ENCODE data around the gene GRIK3.

The GRIK3 gene

DNA sequence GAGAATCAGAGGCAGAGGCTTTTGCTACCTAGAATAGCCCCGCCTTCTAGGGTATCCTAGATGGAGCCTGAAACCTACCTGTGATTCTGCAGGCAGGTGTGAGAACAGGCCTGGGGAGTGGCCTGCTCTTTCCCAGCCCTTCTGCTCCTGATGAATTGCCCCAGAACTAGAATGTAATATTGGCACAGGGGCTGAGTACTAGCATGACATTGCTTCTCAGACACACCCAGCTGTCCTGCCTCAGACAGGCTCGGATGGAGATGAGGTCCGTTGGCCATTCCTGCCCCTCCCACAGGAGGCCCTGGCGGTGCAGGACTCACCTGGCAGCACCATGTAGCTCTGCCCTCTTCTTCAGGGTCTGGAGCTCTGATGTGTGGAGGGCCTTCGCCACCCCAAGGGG lies 237.6 kb downstream of the GRIK3 start:
- no peak for DNase-seq (ENCODE audit: extremely low spot score)
- ChIA-PET CTCF (no interaction called here), POLR2A (no interaction called here)
- TF ChIP-seq SP1 (IDR thresholded peaks at IDR 0.05) (no peak), BHLHE40 (IDR thresholded peaks at IDR 0.05; ENCODE audit: borderline replicate concordance) (no peak), ARNT (IDR thresholded peaks at IDR 0.05) (no peak), NFRKB (IDR thresholded peaks at IDR 0.05) (no peak), HDGF (IDR thresholded peaks at IDR 0.05; ENCODE audit: borderline replicate concordance) (no peak), FOXA1 (IDR thresholded peaks at IDR 0.05) (no peak), ELF4 (IDR thresholded peaks at IDR 0.05) (no peak), FOXK2 (IDR thresholded peaks at IDR 0.05) (no peak), FOXM1 (IDR thresholded peaks at IDR 0.05; ENCODE audit: borderline replicate concordance) (no peak), TARDBP (IDR thresholded peaks at IDR 0.05) (no peak), CTBP1 (IDR thresholded peaks at IDR 0.05; ENCODE audit: borderline replicate concordance) (no peak), SUZ12 (IDR thresholded peaks at IDR 0.05) (no peak), ZNF384 (IDR thresholded peaks at IDR 0.05) (no peak), L3MBTL2 (conservative IDR thresholded peaks at IDR 0.05) (no peak), LEF1 (IDR thresholded peaks at IDR 0.05; ENCODE audit: borderline replicate concordance) (no peak)
- TF ChIP-seq, protein P1, sequence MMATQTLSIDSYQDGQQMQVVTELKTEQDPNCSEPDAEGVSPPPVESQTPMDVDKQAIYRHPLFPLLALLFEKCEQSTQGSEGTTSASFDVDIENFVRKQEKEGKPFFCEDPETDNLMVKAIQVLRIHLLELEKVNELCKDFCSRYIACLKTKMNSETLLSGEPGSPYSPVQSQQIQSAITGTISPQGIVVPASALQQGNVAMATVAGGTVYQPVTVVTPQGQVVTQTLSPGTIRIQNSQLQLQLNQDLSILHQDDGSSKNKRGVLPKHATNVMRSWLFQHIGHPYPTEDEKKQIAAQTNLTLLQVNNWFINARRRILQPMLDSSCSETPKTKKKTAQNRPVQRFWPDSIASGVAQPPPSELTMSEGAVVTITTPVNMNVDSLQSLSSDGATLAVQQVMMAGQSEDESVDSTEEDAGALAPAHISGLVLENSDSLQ (IDR thresholded peaks at IDR 0.05), result no peak

DNA sequence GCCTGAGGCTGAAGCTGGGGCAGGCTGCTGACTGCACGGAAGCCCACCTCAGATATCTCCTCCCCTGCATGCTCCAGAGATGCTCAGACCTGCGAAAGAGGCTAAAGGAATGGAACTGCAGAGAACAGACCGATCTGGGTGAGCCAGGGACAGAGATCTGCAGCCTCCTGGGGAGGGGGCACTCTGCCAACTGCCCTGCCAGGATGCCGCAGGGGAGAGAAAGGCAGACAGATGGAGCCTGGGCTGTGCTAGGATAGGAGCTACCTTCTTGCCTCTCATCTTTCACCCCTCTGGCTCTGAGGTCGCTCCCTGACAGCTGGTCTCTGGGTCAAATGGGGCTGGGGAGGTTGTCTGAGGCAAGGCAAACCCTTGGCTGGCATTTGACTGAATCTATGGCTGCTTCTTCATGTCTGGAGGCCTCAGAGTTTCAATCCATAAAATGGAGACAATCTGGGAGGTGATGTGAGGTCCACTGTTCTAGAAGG lies 238.2 kb downstream of the GRIK3 start:
- TF ChIP-seq LEF1 (IDR thresholded peaks at IDR 0.05; ENCODE audit: borderline replicate concordance) (no peak), SP1 (IDR thresholded peaks at IDR 0.05) (no peak), L3MBTL2 (conservative IDR thresholded peaks at IDR 0.05) (no peak), CTBP1 (IDR thresholded peaks at IDR 0.05; ENCODE audit: borderline replicate concordance) (no peak)
- DNase-seq (ENCODE audit: extremely low spot score), result no peak
- ChIA-PET POLR2A (no interaction called here), CTCF (no interaction called here)

DNA sequence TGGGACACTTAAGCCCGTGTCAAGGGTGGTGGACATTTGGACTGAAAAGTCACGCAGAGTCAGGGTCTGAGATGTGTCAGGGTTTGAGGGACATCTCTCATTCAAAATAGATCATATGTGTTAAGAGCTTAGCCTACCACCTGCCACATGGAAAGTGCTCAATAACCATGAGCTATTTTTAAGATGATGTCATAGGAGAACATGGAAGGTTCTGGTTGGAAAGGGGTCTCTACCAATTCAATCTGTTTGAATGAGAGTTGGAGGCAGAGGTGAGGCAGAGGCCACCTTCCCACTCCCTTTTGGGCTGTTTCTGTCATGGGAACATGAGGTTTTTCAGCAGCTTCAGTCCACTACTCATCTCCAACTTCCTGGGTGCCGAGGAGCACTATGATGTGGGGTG lies 239.9 kb downstream of the GRIK3 start:
- DNase-seq (ENCODE audit: extremely low spot score), result no peak
- CTCF ChIA-PET, result no interaction called here
- POLR2A ChIA-PET, result no interaction called here
- TF ChIP-seq, protein P1 (IDR thresholded peaks at IDR 0.05), result no peak
- TF ChIP-seq NFRKB (IDR thresholded peaks at IDR 0.05) (no peak), TARDBP (IDR thresholded peaks at IDR 0.05) (no peak), LEF1 (IDR thresholded peaks at IDR 0.05; ENCODE audit: borderline replicate concordance) (no peak)

DNA sequence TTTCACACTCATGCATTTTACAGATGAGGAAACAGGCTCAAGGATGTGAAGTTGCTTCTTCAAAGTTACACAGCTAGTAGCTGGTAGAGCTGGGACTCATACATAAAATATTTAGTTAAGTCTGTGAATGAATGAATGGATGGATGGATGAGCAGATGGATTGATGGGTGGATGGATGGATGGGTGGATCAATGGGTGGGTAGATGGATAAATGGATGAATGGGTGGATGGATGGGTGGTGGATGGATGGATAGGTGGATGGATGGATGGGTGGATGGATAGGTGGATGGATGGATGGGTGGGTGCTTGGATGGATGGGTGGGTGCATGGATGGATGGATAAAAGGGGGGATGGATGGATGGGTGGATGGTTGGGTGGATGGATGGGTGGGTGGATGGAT lies 240.9 kb downstream of the GRIK3 start:
- POLR2A ChIA-PET, result no interaction called here
- CTCF ChIA-PET, result no interaction called here
- TF ChIP-seq ELF4 (IDR thresholded peaks at IDR 0.05) (no peak), L3MBTL2 (conservative IDR thresholded peaks at IDR 0.05) (no peak), FOXA1 (IDR thresholded peaks at IDR 0.05) (no peak), HDGF (IDR thresholded peaks at IDR 0.05; ENCODE audit: borderline replicate concordance) (no peak), LEF1 (IDR thresholded peaks at IDR 0.05; ENCODE audit: borderline replicate concordance) (no peak), SP1 (IDR thresholded peaks at IDR 0.05) (no peak), TARDBP (IDR thresholded peaks at IDR 0.05) (no peak), BHLHE40 (IDR thresholded peaks at IDR 0.05; ENCODE audit: borderline replicate concordance) (no peak)
- TF ChIP-seq, protein P1 (IDR thresholded peaks at IDR 0.05), result no peak
- DNase-seq (ENCODE audit: extremely low spot score), result no peak

DNA sequence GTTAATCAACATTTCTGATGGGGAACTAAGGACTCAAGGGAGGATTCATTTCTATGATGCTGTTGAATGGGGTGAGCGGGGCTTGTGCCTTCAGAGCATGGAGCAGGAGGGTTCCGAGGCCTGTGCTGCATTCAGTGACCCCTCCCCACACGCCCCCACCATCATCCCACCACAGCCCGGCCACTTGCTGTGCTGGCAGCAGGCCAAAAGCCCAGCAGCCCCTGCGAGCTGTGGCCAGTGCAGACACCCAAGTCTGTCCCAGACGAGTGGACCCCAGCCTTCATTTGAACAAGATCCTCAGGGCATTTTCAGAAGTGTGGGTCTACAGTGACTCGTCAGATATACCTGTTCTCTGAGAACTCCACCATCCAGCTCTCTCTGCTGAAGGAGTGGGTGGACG lies 242.0 kb downstream of the GRIK3 start:
- ChIA-PET CTCF (no interaction called here), POLR2A (no interaction called here)
- no peak for DNase-seq (ENCODE audit: extremely low spot score)
- TF ChIP-seq FOXK2 (IDR thresholded peaks at IDR 0.05), result no peak
- TF ChIP-seq FOXA1 (IDR thresholded peaks at IDR 0.05), result no peak

DNA sequence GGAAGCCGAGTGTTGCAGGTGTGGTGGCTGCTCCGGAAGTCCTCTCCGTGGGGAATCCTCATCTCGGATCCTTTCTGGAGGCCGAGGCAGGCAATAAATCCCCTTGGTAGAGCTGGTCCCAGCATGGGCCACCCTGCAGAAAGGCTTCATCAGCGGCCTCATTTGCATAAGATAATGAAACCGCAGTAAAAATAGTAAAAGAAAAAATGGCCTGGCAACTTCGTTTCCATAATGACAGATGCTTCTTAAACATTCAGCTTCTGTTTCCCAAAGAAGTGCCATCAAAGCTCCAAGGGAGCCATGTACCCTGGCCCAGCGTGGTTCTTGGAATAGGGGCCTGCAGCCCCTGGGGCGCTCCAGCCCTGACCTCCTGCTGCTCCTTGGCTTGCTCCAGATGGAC lies 244.1 kb downstream of the GRIK3 start:
- no peak for DNase-seq (ENCODE audit: extremely low spot score)
- no peak for TF ChIP-seq ZNF384 (IDR thresholded peaks at IDR 0.05)
- no peak for TF ChIP-seq LEF1 (IDR thresholded peaks at IDR 0.05; ENCODE audit: borderline replicate concordance)
- TF ChIP-seq ARNT (IDR thresholded peaks at IDR 0.05), result no peak
- no peak for TF ChIP-seq BHLHE40 (IDR thresholded peaks at IDR 0.05; ENCODE audit: borderline replicate concordance)
- TF ChIP-seq HDGF (IDR thresholded peaks at IDR 0.05; ENCODE audit: borderline replicate concordance), result no peak
- TF ChIP-seq ELF4 (IDR thresholded peaks at IDR 0.05), result no peak
- TF ChIP-seq FOXA1 (IDR thresholded peaks at IDR 0.05), result no peak
- TF ChIP-seq SUZ12 (IDR thresholded peaks at IDR 0.05), result no peak
- no peak for TF ChIP-seq TARDBP (IDR thresholded peaks at IDR 0.05)
- TF ChIP-seq FOXK2 (IDR thresholded peaks at IDR 0.05), result no peak
- TF ChIP-seq, protein P1 (IDR thresholded peaks at IDR 0.05), result no peak
- TF ChIP-seq FOXM1 (IDR thresholded peaks at IDR 0.05; ENCODE audit: borderline replicate concordance), result no peak
- no peak for TF ChIP-seq NFRKB (IDR thresholded peaks at IDR 0.05)
- TF ChIP-seq L3MBTL2 (conservative IDR thresholded peaks at IDR 0.05), result no peak
- ChIA-PET POLR2A (no interaction called here), CTCF (no interaction called here)

DNA sequence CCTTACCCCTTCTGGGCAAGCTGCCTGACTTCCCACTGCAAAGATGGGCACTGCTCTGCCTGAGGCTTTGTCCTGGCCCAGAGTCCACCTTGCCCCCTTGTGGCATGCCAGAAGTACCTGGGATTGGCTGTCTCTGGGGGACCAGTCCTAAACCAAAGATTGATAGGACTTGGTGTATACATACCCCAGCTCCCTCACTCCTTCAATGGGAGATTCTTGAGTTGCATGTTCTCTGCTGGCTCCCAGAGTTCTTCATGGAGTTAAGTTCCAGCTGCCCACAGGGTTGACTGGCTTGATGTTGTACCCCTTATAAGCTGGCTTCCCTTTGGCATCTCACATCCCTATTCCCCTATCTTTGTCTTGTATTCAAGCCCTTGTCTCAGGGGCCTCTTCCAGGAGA lies 244.8 kb downstream of the GRIK3 start:
- ChIA-PET POLR2A (no interaction called here), CTCF (no interaction called here)
- TF ChIP-seq ELF4 (IDR thresholded peaks at IDR 0.05), result no peak
- TF ChIP-seq FOXA1 (IDR thresholded peaks at IDR 0.05), result no peak
- TF ChIP-seq SP1 (IDR thresholded peaks at IDR 0.05), result no peak
- TF ChIP-seq L3MBTL2 (conservative IDR thresholded peaks at IDR 0.05), result no peak
- no peak for TF ChIP-seq BHLHE40 (IDR thresholded peaks at IDR 0.05; ENCODE audit: borderline replicate concordance)
- no peak for TF ChIP-seq ARNT (IDR thresholded peaks at IDR 0.05)
- TF ChIP-seq FOXK2 (IDR thresholded peaks at IDR 0.05), result no peak
- no peak for TF ChIP-seq ZNF384 (IDR thresholded peaks at IDR 0.05)
- TF ChIP-seq SUZ12 (IDR thresholded peaks at IDR 0.05), result no peak
- no peak for DNase-seq (ENCODE audit: extremely low spot score)

Data from HEK293T (cell line).